ENCODE measurements around the gene ABCD2.

ABCD2 gene

DNA sequence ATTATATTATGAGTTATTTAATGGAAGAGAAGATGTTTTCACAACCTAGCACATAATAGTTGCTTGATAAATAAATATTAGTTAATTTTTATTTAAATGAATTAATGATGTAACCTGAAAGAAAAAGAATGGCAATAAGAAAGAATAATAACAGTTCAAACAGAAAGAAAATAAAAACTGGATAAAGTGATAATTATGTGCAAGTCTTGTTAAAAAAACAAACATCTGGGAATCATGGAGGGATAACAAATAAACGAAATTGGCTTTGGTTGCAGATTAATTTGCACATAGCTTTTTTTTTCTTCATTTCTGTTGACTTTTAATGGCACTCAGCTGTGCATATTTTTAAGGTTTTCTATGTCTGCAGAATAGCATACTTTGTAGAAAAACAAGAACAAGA lies 23.4 kb upstream of the ABCD2 start:
- Histone ChIP-seq H3K36me3 (replicated peaks; ENCODE audit: low read depth, low read length) (no peaks in the 10 kb centered on the region), H3K4me1 (ENCODE audit: low read length) (peaks cover 6% of the 10 kb centered on the region; the same call in 1 of the 2 replicates), H4K20me1 (ENCODE audit: insufficient read depth, low read length) (no peaks in the 10 kb centered on the region), H3K9ac (ENCODE audit: low read length) (no peak overlapping the region), H3K27ac (ENCODE audit: low read length) (no peak overlapping the region), H3K4me3 (ENCODE audit: low read length) (no peak overlapping the region), H3K79me2 (ENCODE audit: low read length) (no peaks in the 10 kb centered on the region), H3K27me3 (ENCODE audit: low read depth, low read length) (no peaks in the 10 kb centered on the region), H3K4me2 (ENCODE audit: low read length) (no peak overlapping the region), H2AFZ (ENCODE audit: low read depth, low read length) (no peak overlapping the region), H3K9me3 (ENCODE audit: insufficient read depth, low read length) (no peaks in the 10 kb centered on the region)
- no peak for TF ChIP-seq EZH2phosphoT487 (IDR thresholded peaks at IDR 0.05; ENCODE audit: low read depth)
- TF ChIP-seq, protein P1, sequence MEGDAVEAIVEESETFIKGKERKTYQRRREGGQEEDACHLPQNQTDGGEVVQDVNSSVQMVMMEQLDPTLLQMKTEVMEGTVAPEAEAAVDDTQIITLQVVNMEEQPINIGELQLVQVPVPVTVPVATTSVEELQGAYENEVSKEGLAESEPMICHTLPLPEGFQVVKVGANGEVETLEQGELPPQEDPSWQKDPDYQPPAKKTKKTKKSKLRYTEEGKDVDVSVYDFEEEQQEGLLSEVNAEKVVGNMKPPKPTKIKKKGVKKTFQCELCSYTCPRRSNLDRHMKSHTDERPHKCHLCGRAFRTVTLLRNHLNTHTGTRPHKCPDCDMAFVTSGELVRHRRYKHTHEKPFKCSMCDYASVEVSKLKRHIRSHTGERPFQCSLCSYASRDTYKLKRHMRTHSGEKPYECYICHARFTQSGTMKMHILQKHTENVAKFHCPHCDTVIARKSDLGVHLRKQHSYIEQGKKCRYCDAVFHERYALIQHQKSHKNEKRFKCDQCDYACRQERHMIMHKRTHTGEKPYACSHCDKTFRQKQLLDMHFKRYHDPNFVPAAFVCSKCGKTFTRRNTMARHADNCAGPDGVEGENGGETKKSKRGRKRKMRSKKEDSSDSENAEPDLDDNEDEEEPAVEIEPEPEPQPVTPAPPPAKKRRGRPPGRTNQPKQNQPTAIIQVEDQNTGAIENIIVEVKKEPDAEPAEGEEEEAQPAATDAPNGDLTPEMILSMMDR (IDR thresholded peaks at IDR 0.05; ENCODE audit: low read depth, low read length): no peak

DNA sequence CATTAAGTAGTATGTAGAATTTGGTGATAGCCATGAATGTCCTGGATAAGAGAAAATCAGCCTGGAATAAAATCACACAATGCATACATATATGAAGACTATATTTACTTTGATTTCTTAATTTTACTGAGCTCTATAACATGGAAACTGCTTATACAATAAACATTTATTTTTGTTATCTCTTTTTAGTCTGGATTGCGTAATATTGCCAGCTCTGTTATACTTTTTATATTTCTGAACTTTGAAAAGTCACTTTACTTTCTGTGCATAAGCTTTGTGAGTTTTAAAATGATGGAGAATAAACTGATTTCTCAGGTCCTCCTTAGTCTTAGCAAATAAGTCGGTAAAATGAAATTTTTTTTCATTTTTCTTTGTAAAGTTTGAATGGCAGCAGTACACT lies 19.2 kb upstream of the ABCD2 start:
- Histone ChIP-seq H3K4me1 (ENCODE audit: low read length) (no peaks in the 10 kb centered on the region), H3K4me3 (ENCODE audit: low read length) (no peak overlapping the region), H3K36me3 (replicated peaks; ENCODE audit: low read depth, low read length) (no peaks in the 10 kb centered on the region), H3K4me2 (ENCODE audit: low read length) (no peak overlapping the region), H3K27me3 (ENCODE audit: low read depth, low read length) (no peaks in the 10 kb centered on the region), H3K27ac (ENCODE audit: low read length) (no peak overlapping the region), H3K9me3 (ENCODE audit: insufficient read depth, low read length) (no peaks in the 10 kb centered on the region), H3K9ac (ENCODE audit: low read length) (no peak overlapping the region), H3K79me2 (ENCODE audit: low read length) (no peaks in the 10 kb centered on the region), H2AFZ (ENCODE audit: low read depth, low read length) (no peak overlapping the region), H4K20me1 (ENCODE audit: insufficient read depth, low read length) (no peaks in the 10 kb centered on the region)
- TF ChIP-seq, protein P1 (IDR thresholded peaks at IDR 0.05; ENCODE audit: low read depth, low read length): no peak
- TF ChIP-seq EZH2phosphoT487 (IDR thresholded peaks at IDR 0.05; ENCODE audit: low read depth): no peak

DNA sequence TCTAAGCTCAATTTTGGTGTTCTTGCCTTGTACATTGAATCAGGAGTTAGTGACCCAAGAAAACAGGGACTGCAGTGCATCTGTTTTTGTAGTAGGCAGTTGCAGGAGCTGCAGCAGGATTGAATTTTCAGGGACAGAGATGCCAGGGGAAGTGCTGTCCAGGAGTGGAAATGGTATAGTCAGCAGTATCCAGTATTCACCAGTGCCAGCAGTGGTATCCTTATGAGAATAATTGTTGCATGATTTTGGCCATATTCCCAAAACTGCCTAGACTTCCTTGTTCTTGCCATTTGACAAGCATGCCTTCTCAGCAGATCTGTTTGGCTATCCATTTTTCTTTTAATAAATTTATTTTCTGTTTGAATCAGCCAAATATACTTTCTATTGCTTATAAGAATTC lies 18.6 kb upstream of the ABCD2 start:
- Histone ChIP-seq H4K20me1 (ENCODE audit: insufficient read depth, low read length) (no peaks in the 10 kb centered on the region), H3K9ac (ENCODE audit: low read length) (no peak overlapping the region), H3K36me3 (replicated peaks; ENCODE audit: low read depth, low read length) (no peaks in the 10 kb centered on the region), H3K27me3 (ENCODE audit: low read depth, low read length) (no peaks in the 10 kb centered on the region), H3K4me2 (ENCODE audit: low read length) (no peak overlapping the region), H3K4me3 (ENCODE audit: low read length) (no peak overlapping the region), H3K79me2 (ENCODE audit: low read length) (no peaks in the 10 kb centered on the region), H2AFZ (ENCODE audit: low read depth, low read length) (no peak overlapping the region), H3K9me3 (ENCODE audit: insufficient read depth, low read length) (no peaks in the 10 kb centered on the region), H3K27ac (ENCODE audit: low read length) (no peak overlapping the region), H3K4me1 (ENCODE audit: low read length) (no peaks in the 10 kb centered on the region)
- TF ChIP-seq, protein P1 (IDR thresholded peaks at IDR 0.05; ENCODE audit: low read depth, low read length): no peak
- TF ChIP-seq EZH2phosphoT487 (IDR thresholded peaks at IDR 0.05; ENCODE audit: low read depth): no peak

DNA sequence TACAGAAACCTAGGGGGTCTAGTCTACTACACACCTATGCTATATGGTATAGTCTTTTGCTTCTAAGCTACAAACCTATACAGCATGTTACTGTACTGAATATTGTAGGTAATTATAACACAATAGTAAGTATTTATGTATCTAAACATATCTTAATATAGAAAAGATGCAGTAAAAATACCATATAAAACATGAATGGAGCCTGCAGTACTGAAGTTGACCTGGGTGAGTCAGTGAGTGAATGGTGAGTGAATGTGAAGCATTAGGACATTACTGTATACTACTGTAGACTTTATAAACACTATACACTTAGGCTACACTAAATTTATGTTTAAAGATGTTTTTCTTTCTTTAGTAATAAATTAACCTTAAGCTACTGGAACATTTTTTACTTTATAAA lies 13.1 kb upstream of the ABCD2 start:
- Histone ChIP-seq H3K4me2 (ENCODE audit: low read length) (no peak overlapping the region), H3K9ac (ENCODE audit: low read length) (no peak overlapping the region), H3K4me1 (ENCODE audit: low read length) (peaks cover 10% of the 10 kb centered on the region), H3K79me2 (ENCODE audit: low read length) (no peaks in the 10 kb centered on the region), H3K4me3 (ENCODE audit: low read length) (no peak overlapping the region), H4K20me1 (ENCODE audit: insufficient read depth, low read length) (no peaks in the 10 kb centered on the region), H3K9me3 (ENCODE audit: insufficient read depth, low read length) (no peaks in the 10 kb centered on the region), H3K27me3 (ENCODE audit: low read depth, low read length) (no peaks in the 10 kb centered on the region), H2AFZ (ENCODE audit: low read depth, low read length) (no peak overlapping the region), H3K36me3 (replicated peaks; ENCODE audit: low read depth, low read length) (no peaks in the 10 kb centered on the region), H3K27ac (ENCODE audit: low read length) (no peak overlapping the region)
- no peak for TF ChIP-seq EZH2phosphoT487 (IDR thresholded peaks at IDR 0.05; ENCODE audit: low read depth)
- TF ChIP-seq, protein P1 (IDR thresholded peaks at IDR 0.05; ENCODE audit: low read depth, low read length): no peak
